Measurements from ENCODE around the gene CTSL.
"Not testable (repeated sequence)": the region's sequence is repeated elsewhere in the genome, so short reads cannot be mapped to it uniquely, and the experiment has no call there.

Gene CTSL

DNA sequence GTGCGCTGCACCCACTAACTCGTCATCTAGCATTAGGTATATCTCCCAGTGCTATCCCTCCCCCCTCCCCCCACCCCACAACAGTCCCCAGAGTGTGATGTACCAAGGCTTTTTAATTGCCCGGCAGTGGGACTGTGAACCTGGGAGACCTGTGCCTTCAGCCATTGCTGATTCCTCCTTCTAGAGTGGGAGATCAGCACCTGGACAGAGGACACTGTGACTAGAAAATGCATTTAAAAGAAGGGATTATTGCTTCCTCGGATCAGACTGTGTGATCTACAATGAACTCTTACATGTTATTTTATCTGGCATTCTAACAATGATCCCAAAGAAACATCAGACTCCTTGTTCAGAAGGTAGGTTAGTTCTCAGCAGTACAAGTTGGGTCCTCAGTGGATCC lies 25.9 kb downstream of the CTSL start:
- no peak for DNase-seq (ENCODE audit: low read depth in 2 of 2, low spot score in 1 of 2)

DNA sequence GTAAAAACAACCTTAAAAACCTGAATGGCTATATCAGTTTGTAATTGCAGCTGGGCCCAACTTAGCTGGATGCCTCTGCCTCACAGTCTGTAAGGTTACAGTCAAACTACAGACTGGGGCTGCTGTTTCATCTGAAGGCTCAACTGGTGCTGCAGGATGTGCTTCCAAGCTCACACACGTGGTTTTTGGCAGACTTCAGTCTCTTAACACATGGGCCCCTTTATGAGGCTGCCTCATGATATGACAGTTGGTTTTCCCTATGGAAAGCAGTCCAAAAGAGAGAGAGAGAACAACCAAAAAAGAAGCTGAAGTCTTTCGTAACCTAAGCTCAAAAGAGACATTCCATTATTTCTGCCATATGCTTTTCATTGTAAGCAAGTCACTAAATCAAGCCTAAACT lies 27.4 kb downstream of the CTSL start:
- no peak for DNase-seq (ENCODE audit: low read depth in 2 of 2, low spot score in 1 of 2)

DNA sequence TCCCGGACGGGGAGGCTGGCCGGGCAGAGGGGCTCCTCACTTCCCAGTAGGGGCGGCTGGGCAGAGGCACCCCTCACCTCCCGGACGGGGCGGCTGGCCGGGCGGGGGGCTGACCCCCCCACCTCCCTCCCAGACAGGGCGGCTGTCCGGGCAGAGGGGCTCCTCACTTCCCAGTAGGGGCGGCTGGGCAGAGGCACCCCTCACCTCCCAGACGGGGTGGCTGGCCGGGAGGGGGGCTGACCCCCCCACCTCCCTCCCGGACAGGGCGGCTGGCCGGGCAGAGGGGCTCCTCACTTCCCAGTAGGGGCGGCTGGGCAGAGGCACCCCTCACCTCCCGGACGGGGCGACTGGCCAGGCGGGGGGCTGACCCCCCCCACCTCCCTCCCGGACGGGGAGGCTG lies 32.4 kb downstream of the CTSL start:
- not testable (repeated sequence) for DNase-seq (ENCODE audit: low read depth in 2 of 2, low spot score in 1 of 2)

DNA sequence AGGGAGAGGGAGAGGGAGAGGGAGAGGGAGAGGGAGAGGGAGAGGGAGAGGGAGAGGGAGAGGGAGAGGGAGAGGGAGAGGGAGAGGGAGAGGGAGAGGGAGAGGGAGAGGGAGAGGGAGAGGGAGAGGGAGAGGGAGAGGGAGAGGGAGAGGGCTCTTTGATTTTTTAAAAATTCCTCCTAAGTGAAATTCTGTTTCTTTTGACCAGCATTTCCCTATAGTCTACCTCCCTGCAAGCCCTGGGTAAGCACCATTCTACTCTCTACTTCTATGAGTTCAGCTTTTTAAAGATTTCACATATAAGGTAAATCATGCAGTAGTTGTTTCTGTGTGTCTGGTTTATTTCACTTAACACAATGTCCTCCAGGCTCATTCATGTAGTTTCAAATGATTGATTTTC lies 34.1 kb downstream of the CTSL start:
- DNase-seq (ENCODE audit: low read depth in 2 of 2, low spot score in 1 of 2) = not testable (repeated sequence)

DNA sequence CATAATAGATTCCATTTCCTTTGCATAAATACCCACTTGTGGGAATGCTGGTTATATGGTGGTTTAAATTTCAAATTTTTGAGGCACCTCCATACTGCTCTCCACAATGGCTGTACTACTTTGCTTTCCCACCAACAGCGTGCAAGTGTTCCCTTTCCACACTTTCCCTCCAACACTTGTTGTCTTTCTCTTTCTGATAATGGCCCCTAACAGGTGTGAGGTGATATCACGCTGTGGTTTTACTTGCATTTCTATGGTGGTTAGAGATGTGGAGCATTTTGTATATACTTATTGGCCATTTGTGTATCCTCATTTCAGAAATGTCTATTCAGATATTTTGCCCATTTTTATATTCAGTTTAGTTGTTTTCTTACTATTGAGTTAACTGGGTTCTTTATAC lies 34.6 kb downstream of the CTSL start:
- DNase-seq (ENCODE audit: low read depth in 2 of 2, low spot score in 1 of 2) = no peak

DNA sequence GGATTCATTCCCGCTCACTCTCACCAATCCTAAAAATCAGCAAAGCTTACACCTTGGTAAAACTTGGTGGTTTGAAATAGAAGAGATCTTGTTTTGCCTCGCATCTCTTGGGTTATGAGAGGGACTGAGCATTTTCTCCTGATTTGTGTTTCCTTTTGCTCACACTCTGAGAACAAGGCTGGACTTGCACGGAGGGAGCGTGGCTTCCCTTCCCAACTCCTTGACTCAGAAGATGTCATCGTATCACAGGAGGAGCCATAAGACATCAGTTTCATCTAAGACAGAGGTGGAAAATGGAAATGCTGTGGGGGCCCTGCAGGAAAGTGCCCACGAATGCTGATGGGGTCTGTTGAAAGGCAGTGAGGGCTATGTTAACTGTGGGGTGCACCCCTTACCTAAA lies 37.4 kb downstream of the CTSL start:
- DNase-seq (ENCODE audit: low read depth in 2 of 2, low spot score in 1 of 2) = no peak

DNA sequence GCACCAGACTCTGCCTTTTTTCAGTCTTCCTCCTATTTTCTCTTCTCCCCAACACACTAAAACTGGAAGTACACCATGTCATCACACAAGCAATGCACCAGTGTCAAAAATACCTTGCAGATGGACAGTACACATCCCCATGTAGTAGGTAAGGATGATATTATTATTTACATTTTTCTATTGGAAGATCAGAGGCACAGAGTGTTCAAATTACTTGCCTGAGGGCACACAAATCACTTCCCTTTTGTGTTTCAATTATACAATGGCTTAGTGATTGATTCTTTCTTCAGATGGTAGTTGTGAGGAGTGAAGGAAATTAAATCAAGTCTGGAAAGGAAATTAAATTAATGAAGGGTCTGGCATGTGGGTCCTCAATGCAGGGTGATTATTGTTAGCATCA lies 39.6 kb downstream of the CTSL start:
- no peak for DNase-seq (ENCODE audit: low read depth in 2 of 2, low spot score in 1 of 2)

DNA sequence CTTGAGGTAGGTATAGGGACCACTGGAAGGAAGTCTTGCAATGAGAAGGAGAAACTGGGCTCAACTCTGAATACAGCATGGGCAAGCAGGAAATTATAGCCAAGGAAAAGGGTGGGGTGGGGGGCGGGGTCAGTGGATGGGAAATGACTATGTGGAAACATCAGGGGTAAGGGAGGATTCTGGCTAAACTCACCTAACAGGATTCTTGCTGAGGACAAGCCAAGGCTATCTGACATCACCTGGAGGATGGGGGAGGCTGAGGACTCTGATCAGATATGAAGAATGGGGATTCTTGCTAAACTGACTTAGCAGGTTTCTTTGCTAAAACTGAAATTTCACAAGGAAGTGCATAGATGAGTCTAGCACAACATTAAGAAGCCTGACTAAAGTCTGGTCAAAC lies 40.8 kb downstream of the CTSL start:
- no peak for DNase-seq (ENCODE audit: low read depth in 2 of 2, low spot score in 1 of 2)

DNA sequence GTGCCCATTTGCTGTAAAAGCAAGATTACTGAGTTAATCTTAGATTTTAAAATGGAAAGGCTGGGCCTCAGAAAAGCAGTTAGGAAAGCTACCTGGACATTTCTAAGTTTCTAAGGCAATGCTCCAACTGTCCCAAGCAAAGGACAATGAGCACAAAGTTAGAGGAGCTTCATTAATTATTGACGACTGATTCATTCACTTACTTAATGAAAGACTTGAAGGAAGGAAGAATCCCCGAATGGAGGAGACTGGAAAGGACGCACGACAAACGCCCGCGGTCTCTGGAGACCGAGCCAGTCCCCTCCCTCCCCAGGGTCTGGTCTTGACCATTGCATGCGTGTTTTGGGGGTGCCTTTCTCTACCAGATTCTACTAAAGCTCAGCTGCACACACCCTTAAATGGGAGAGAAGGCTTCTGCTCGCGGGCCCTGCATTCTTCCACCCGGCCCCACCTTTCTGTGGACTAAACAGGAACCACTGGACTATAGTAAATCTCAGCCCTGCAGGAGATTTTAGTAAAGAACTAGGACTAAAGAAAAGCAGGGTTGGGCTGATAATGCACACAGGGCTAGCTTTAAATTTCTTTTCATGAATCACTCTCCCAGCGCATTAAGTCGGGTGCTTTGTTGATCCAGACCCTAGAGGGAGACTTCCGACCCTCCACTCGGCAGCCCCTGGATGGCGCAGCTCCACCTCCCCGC lies 44.8 kb downstream of the CTSL start:
- no peak for DNase-seq (ENCODE audit: low read depth in 2 of 2, low spot score in 1 of 2)

DNA sequence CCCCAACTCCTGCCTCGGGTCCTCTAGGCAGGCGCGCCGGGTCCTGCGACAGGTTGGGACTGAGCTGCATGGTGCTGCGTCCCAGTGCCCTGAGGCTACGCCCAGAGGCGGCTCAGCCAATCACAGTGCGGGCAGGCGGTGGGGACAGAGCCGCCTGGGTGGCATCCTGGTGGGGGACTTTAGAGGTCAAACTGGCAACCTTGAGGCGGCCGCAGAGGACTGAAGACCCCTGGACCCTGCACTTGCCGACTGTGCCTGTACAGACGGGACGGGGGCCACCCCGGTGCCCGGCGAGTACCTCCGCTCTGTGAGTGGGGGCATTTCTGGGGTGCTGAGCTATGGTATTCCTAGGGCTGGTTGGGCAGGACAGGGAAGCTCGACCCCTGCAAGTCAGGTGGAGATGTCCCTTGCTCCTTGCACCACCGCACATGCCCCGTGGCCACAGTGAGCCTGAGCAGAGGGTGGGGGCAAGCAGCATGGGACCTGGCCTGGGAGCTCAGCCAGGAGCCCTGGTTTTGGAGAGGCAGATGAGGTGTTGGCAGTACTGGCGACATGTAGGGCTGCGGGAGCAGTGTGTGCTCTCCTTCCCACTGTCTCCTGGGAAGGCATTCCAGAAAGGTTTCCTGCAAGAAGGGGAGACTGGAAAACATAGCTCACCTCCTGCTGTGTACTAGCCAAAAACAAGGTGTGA lies 45.5 kb downstream of the CTSL start:
- DNase-seq (ENCODE audit: low read depth in 2 of 2, low spot score in 1 of 2) = no peak

DNA sequence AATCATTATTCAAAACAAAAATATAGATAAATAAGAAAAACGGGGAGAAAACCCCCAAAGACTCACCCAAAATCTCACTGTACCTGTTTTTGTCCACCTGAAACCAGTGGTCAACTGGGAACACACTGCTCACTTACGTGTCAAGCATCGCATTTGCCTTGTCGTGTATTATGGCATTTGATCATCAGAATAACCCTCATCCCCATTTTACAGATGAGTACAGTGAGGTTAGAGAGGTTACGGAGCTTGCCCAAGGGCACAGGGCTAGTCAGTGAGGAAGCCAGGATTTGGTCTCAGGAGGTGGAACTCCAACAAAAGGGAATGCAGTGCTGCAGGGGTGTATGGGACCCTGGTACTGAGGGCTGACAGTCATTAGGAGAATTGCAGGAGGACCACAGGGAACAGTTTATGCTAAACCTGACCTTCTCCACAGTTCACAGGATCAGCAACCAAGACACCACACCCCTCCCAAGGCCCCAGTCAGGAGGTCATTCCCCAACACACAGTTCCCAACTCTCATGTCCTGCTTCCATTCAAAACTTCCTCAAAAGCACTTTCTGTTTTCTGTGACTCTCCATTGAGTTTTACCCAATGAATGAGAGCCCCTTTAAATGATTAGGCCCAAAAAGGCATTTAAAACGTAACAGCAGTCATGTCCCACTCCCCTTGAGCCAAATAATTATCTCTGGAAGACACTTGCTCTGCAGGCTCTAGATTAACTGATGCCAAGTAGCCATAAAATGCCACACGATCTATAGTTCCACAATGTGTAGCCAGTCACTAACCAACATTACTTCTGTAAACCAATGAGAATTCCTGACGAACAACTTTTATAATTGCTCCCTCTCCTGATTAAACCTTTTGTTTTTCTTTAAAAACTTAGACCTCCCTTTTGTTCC lies 50.8 kb downstream of the CTSL start:
- DNase-seq (ENCODE audit: low read depth in 2 of 2, low spot score in 1 of 2) = no peak

DNA sequence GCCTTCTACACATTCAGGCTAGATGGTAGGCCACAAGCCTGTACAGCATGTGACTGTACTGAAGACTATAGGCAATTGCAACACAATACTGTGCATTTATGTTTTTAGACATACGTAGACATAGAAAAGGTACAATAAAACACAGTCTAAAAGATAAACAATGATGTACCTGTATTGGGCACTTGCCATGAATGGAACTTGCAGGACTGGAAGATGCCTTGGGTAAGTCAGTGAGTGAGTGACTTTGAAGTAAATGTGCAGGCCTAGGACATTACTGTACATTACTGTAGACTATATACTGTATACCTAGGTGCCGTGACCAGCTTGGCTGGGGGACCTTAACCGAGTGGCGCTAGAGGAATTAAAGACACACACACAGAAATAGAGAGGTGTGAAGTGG lies 53.1 kb downstream of the CTSL start:
- no peak for DNase-seq (ENCODE audit: low read depth in 2 of 2, low spot score in 1 of 2)
